ENCODE results near the gene ESRRB.

The ESRRB gene

GRCh38 chr14:76488551-76488950, 112.6 kb downstream of the ESRRB start:
- Mint-ChIP-seq H3K4me3 (no peak overlapping the region), H3K9me3 (no peaks in the 10 kb centered on the region), H3K27me3 (no peaks in the 10 kb centered on the region), H3K27ac (no peak overlapping the region), H3K4me1 (no peaks in the 10 kb centered on the region), H3K36me3 (no peaks in the 10 kb centered on the region)

DNA sequence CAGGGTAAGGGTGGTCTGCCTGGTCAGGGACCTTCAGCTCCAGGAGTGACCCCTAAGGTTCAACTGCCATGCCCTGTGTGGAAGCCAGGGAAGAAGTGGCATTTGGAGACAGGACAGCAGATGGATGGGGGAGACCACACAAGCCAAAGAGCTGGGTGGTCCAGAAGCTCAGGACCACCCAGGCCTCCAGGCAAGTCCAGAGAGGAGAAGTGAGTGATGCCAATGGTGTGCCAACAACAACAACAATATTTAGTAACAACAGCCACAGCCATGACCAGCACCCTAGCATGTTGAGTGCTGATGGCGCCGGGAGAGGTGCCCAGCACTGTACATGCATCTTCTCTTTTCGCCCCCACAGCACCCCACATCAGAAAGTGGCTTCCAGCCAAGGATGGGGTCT, 113.7 kb downstream of the ESRRB start:
- H3K9me3 Mint-ChIP-seq = no peaks in the 10 kb centered on the region
- no peaks in the 10 kb centered on the region for H3K36me3 Mint-ChIP-seq
- no peak overlapping the region for H3K4me3 Mint-ChIP-seq
- H3K27me3 Mint-ChIP-seq = no peaks in the 10 kb centered on the region
- no peaks in the 10 kb centered on the region for H3K4me1 Mint-ChIP-seq
- H3K27ac Mint-ChIP-seq = no peak overlapping the region

GRCh38 chr14:76490111-76490510, 114.2 kb downstream of the ESRRB start:
- Mint-ChIP-seq H3K9me3 (no peaks in the 10 kb centered on the region), H3K27ac (no peak overlapping the region), H3K36me3 (no peaks in the 10 kb centered on the region), H3K4me3 (no peak overlapping the region), H3K27me3 (no peaks in the 10 kb centered on the region), H3K4me1 (no peaks in the 10 kb centered on the region)

GRCh38 chr14:76490735-76491134, 114.8 kb downstream of the ESRRB start:
- H3K27me3 Mint-ChIP-seq = no peaks in the 10 kb centered on the region
- no peaks in the 10 kb centered on the region for H3K4me1 Mint-ChIP-seq
- no peak overlapping the region for H3K27ac Mint-ChIP-seq
- H3K4me3 Mint-ChIP-seq = no peak overlapping the region
- H3K36me3 Mint-ChIP-seq = no peaks in the 10 kb centered on the region
- no peaks in the 10 kb centered on the region for H3K9me3 Mint-ChIP-seq

DNA sequence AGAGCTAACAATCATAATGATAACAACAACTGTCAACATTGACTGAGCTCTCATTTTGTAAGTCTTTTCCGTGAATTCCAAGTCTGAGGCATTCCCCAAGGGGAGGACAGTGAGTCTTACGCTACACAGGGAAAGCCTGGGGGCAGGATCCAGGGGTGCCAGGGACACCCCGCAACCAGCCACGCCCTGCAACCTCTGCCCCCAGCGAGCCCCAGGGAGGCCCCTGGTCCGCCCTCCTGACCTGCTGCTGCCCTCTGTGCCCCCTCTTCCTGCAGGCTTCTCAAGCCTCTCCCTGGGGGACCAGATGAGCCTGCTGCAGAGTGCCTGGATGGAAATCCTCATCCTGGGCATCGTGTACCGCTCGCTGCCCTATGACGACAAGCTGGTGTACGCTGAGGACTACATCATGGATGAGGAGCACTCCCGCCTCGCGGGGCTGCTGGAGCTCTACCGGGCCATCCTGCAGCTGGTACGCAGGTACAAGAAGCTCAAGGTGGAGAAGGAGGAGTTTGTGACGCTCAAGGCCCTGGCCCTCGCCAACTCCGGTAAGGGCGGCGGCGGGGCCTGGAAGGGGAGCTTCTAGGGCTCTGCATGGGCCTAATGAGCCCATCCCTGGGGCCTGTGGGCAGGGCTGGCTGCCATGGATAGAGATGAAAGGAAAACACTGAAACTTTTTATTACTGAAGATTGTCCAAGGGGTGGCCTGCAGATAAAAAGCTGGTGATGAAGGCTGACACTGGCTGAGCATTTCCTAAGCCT, 115.4 kb downstream of the ESRRB start:
- H3K4me3 Mint-ChIP-seq = no peak overlapping the region
- no peaks in the 10 kb centered on the region for H3K4me1 Mint-ChIP-seq
- no peaks in the 10 kb centered on the region for H3K27me3 Mint-ChIP-seq
- no peak overlapping the region for H3K27ac Mint-ChIP-seq
- no peaks in the 10 kb centered on the region for H3K9me3 Mint-ChIP-seq
- no peaks in the 10 kb centered on the region for H3K36me3 Mint-ChIP-seq

DNA sequence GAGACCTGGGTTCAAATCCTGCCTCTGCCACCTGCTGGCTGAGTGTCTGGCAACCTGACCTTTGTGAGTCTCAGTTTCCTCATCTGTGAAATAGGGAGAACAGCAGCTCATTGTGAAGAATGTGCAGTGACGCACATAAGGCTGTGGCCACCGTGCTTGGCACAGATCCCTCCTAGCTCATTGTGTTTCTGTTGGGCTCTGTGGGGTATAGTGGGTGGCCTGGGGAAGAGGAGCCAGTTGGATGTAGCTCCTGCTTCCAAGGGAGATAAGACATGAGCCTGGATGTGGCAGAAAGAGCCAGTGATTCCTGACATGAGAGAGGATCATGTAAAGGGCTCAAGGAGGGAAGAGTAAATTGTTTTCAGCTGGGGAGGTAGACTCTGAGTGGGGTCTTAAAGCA, 120.0 kb downstream of the ESRRB start:
- no peaks in the 10 kb centered on the region for H3K27me3 Mint-ChIP-seq
- H3K36me3 Mint-ChIP-seq = no peaks in the 10 kb centered on the region
- no peaks in the 10 kb centered on the region for H3K9me3 Mint-ChIP-seq
- no peak overlapping the region for H3K4me3 Mint-ChIP-seq
- H3K4me1 Mint-ChIP-seq = no peaks in the 10 kb centered on the region
- H3K27ac Mint-ChIP-seq = no peak overlapping the region

DNA sequence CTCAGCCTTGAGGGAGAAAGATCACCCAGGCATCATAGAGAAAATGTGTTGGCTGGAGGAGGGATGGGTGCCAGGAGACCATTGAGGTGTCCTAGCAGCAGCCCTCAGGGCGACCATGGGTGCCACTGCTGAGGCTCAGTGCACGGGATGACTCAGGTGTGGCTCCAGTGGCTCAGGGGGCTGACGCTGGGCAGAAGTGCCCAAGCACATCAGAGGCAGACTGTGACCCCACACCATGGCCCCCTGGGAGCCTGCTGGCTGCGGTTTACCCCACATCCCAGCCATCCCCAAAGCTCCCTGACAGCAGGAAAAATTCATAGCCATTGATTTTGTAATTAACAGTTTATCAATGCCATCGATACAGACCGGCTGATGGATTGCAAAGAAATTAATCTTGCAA, 120.7 kb downstream of the ESRRB start:
- no peaks in the 10 kb centered on the region for H3K9me3 Mint-ChIP-seq
- H3K4me1 Mint-ChIP-seq = no peaks in the 10 kb centered on the region
- H3K27ac Mint-ChIP-seq = no peak overlapping the region
- H3K27me3 Mint-ChIP-seq = no peaks in the 10 kb centered on the region
- no peaks in the 10 kb centered on the region for H3K36me3 Mint-ChIP-seq
- H3K4me3 Mint-ChIP-seq = no peak overlapping the region

DNA sequence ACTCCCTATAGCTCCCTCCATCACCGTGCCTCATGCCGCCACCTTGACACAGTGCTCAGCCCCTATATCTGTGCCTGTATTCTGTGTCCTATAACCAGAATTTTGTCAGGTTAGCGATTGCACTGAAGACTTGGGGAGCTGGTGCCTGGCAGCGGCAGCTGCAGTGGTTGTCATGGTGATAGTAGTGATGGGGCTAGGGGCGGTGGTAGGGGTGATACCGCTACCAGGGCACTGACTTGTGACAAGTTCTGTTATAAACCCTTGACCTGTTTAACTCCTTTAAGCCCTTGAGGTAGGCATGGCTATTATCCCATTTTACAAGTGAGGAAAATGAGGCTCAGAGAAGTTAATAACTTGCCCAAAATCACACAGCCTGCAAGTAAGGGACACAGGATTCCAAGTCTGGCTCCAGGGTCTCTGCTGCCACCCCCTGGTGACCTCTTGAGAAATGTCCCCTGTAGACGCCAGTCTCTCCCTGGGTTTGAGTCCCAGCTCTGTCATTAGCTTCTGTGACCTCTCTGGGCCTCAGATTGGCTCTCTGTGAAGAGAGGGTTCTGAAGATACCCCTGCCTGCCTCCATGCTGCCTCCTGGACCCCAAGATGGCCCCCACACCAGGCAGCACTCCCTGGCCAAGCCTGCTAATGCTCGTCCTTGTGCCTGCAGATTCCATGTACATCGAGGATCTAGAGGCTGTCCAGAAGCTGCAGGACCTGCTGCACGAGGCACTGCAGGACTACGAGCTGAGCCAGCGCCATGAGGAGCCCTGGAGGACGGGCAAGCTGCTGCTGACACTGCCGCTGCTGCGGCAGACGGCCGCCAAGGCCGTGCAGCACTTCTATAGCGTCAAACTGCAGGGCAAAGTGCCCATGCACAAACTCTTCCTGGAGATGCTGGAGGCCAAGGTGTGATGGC, 121.9 kb downstream of the ESRRB start:
- Mint-ChIP-seq H3K36me3 (no peaks in the 10 kb centered on the region), H3K9me3 (no peaks in the 10 kb centered on the region), H3K27ac (no peak overlapping the region), H3K4me3 (no peak overlapping the region), H3K4me1 (no peaks in the 10 kb centered on the region), H3K27me3 (no peaks in the 10 kb centered on the region)

DNA sequence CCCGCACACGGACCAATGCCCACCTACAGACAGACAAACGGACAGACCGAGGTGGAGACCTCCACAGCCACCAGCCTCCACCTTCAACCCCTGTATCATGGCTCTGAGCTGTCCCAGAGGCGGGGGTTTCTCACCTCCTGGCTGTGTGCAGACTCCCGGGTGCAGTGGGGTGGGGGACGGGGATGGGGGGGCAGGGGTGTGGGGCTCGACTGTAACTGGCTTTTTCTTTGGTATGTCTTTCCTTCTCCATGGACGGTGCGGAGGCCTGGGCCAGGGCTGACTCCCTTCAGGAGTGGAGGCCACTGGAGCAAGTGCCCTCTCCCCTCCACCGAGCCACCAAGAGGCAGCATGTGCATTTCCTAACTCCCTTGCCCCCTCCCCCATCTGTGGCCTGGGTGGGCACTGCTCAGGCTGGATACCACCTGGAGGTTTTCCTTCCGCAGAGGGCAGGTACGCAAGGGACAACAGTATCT, 122.6 kb downstream of the ESRRB start:
- Mint-ChIP-seq H3K36me3 (no peaks in the 10 kb centered on the region), H3K4me1 (no peaks in the 10 kb centered on the region), H3K27me3 (no peaks in the 10 kb centered on the region), H3K27ac (no peak overlapping the region), H3K4me3 (no peak overlapping the region), H3K9me3 (no peaks in the 10 kb centered on the region)

GRCh38 chr14:76498976-76499375, 123.0 kb downstream of the ESRRB start:
- Mint-ChIP-seq H3K4me3 (no peak overlapping the region), H3K27ac (no peak overlapping the region), H3K27me3 (no peaks in the 10 kb centered on the region), H3K9me3 (no peaks in the 10 kb centered on the region), H3K36me3 (no peaks in the 10 kb centered on the region), H3K4me1 (no peaks in the 10 kb centered on the region)

GRCh38 chr14:76499399-76499798, 123.5 kb downstream of the ESRRB start:
- H3K27ac Mint-ChIP-seq = no peak overlapping the region
- H3K4me1 Mint-ChIP-seq = no peaks in the 10 kb centered on the region
- no peaks in the 10 kb centered on the region for H3K27me3 Mint-ChIP-seq
- H3K4me3 Mint-ChIP-seq = no peak overlapping the region
- H3K36me3 Mint-ChIP-seq = no peaks in the 10 kb centered on the region
- no peaks in the 10 kb centered on the region for H3K9me3 Mint-ChIP-seq

DNA sequence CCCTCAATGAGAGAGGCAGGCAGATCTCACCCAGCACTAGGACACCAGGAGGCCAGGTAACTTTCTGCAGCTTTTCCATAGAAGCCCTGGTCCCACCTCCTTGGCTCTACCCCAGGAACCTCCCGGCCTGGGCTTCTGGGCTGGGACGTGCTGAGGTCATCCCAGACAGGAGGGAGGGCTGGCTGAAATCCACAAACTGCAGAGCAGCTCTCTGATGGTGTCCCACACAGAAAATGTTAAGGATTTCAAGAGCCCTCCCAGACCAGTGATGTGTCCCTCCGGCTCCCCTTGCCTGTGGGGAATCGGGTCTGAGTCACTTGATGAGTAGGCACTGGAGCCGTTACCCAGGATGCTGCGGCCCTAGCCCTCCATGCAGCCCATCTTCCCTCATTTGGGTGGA, 124.1 kb downstream of the ESRRB start:
- Mint-ChIP-seq H3K27me3 (no peaks in the 10 kb centered on the region), H3K36me3 (no peaks in the 10 kb centered on the region), H3K9me3 (no peaks in the 10 kb centered on the region)

GRCh38 chr14:76500480-76500879, 124.5 kb downstream of the ESRRB start:
- no peaks in the 10 kb centered on the region for H3K27me3 Mint-ChIP-seq
- H3K4me3 Mint-ChIP-seq = no peak overlapping the region
- no peaks in the 10 kb centered on the region for H3K4me1 Mint-ChIP-seq
- H3K27ac Mint-ChIP-seq = no peak overlapping the region
- no peaks in the 10 kb centered on the region for H3K9me3 Mint-ChIP-seq
- H3K36me3 Mint-ChIP-seq = no peaks in the 10 kb centered on the region

More for the DNA sequence above, 124.1 kb downstream of the ESRRB start:
- H3K27ac Mint-ChIP-seq = no peak overlapping the region
- H3K4me1 Mint-ChIP-seq = no peaks in the 10 kb centered on the region
- H3K4me3 Mint-ChIP-seq = no peak overlapping the region

GRCh38 chr14:76501156-76501720, 125.3 kb downstream of the ESRRB start:
- no peaks in the 10 kb centered on the region for H3K27me3 Mint-ChIP-seq
- H3K4me3 Mint-ChIP-seq = no peak overlapping the region
- no peak overlapping the region for H3K27ac Mint-ChIP-seq
- no peaks in the 10 kb centered on the region for H3K9me3 Mint-ChIP-seq
- H3K36me3 Mint-ChIP-seq = no peaks in the 10 kb centered on the region
- no peaks in the 10 kb centered on the region for H3K4me1 Mint-ChIP-seq

DNA sequence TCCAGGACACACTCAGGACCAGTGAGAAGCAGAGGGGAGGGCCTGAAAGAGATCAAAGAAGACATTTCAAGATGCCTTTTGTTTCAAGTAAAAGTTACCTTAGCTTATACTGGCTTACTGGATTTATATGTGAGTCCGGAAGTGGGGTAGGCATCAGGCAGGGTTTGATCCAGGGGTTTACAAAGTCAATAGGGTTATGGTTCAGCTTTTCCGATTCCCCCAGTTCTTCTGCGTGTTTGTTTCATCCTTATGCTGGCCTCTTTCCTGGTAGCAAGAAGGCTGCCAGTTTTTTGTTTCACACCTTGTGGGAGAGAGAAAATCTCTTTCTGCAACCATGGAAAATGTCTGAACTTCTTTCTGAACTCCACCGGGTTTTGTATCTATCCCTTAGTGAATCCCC, 126.3 kb downstream of the ESRRB start:
- Mint-ChIP-seq H3K4me3 (no peak overlapping the region), H3K27me3 (peaks cover 1% of the 10 kb centered on the region), H3K9me3 (no peaks in the 10 kb centered on the region), H3K36me3 (no peaks in the 10 kb centered on the region), H3K27ac (no peak overlapping the region), H3K4me1 (no peaks in the 10 kb centered on the region)

DNA sequence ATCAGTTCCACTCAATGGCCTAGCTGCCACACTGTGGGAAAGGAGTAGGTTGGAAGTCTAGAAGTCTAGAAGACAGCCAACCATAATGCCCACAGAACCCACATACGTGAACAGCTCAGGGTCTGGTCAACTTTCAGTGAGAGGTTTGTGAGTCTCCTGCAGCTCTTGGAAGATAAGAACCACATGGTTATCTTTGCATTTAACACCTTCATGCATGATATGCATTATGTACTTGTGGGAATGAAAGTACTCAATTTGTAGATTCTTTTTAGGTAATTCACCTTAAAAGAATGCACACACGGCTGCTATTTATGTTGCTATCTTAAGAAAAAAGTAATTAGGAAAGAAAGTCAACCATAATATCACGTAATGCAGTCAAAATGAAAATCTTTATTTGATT, 126.7 kb downstream of the ESRRB start:
- H3K27ac Mint-ChIP-seq = no peak overlapping the region
- H3K4me3 Mint-ChIP-seq = no peak overlapping the region
- no peaks in the 10 kb centered on the region for H3K9me3 Mint-ChIP-seq
- no peaks in the 10 kb centered on the region for H3K4me1 Mint-ChIP-seq
- no peaks in the 10 kb centered on the region for H3K36me3 Mint-ChIP-seq
- peaks cover 1% of the 10 kb centered on the region for H3K27me3 Mint-ChIP-seq
